Measurements from ENCODE around the gene CTSC.

- TF ChIP-seq EZH2 (IDR thresholded peaks at IDR 0.05; ENCODE audit: insufficient read depth, poor library complexity, severe bottlenecking) (no peak), EZH2phosphoT487 (IDR thresholded peaks at IDR 0.05; ENCODE audit: insufficient read depth, low read depth) (no peak)
Observed at GRCh38 chr11:88288560-88288959, 49.0 kb downstream of the CTSC start.
